DMS 273 (cell line): ENCODE measurements around the gene RAB22A.
"Not testable (repeated sequence)": the region's sequence is repeated elsewhere in the genome, so short reads cannot be mapped to it uniquely, and the experiment has no call there.

ENCODE experiments used
- DNase-seq: peaks from one replicate; lab custom pipeline; 2025; ENCODE audit not compliant: unreplicated experiment; lab: John Stamatoyannopoulos, UW

The RAB22A gene

GRCh38 chr20:58342104-58342945 is 32.8 kb downstream of the RAB22A start:
- no peak for DNase-seq

GRCh38 chr20:58344741-58345140 is 35.2 kb downstream of the RAB22A start:
- no peak for DNase-seq

GRCh38 chr20:58349570-58349969 is 40.1 kb downstream of the RAB22A start:
- no peak for DNase-seq

GRCh38 chr20:58352468-58352867 is 43.0 kb downstream of the RAB22A start:
- no peak for DNase-seq

GRCh38 chr20:58359441-58359840 is 49.9 kb downstream of the RAB22A start:
- no peak for DNase-seq

GRCh38 chr20:58360936-58361335 is 51.4 kb downstream of the RAB22A start:
- peak; percentile 15 for DNase-seq

- DNase-seq: no peak
Observed at GRCh38 chr20:58361481-58362205, 52.1 kb downstream of the RAB22A start.

- no peak for DNase-seq
Observed at GRCh38 chr20:58362206-58362516, 52.6 kb downstream of the RAB22A start.

GRCh38 chr20:58362970-58363369 is 53.5 kb downstream of the RAB22A start:
- DNase-seq: no peak

GRCh38 chr20:58366866-58367265 is 57.4 kb downstream of the RAB22A start:
- no peak for DNase-seq

GRCh38 chr20:58372806-58373205 is 63.3 kb downstream of the RAB22A start:
- no peak for DNase-seq

- not testable (repeated sequence) for DNase-seq
Observed at GRCh38 chr20:58373296-58373695, 63.8 kb downstream of the RAB22A start.

GRCh38 chr20:58374027-58374850 is 64.7 kb downstream of the RAB22A start:
- DNase-seq: no peak

- no peak for DNase-seq
Observed at GRCh38 chr20:58374906-58375758, 65.6 kb downstream of the RAB22A start.

GRCh38 chr20:58375759-58376352 is 66.3 kb downstream of the RAB22A start:
- DNase-seq: no peak

GRCh38 chr20:58377017-58377416 is 67.5 kb downstream of the RAB22A start:
- no peak for DNase-seq

GRCh38 chr20:58377766-58378401 is 68.4 kb downstream of the RAB22A start:
- DNase-seq: no peak

GRCh38 chr20:58378704-58379103 is 69.2 kb downstream of the RAB22A start:
- DNase-seq: no peak

- no peak for DNase-seq
Observed at GRCh38 chr20:58381627-58382026, 72.1 kb downstream of the RAB22A start.

- DNase-seq: no peak
Observed at GRCh38 chr20:58382096-58382495, 72.6 kb downstream of the RAB22A start.
